HG03108 (cell line): ENCODE data around the gene ETV3.

Experiments
- ATAC-seq: cut with Tn5 transposase; IDR thresholded peaks from one replicate; pipeline ENCODE4 v1.9.1; 2021; ENCODE audit warnings: moderate library complexity; ENCODE audit not compliant: unreplicated experiment

The ETV3 gene

GRCh38 chr1:157162345-157162744 lies 24.1 kb upstream of the ETV3 start:
- no peak for ATAC-seq

- no peak for ATAC-seq
These were observed 23.7 kb upstream of the ETV3 start for GRCh38 chr1:157161901-157162300.

GRCh38 chr1:157158967-157159366 lies 20.8 kb upstream of the ETV3 start:
- no peak for ATAC-seq

- no peak for ATAC-seq
These were observed 19.5 kb upstream of the ETV3 start for GRCh38 chr1:157157501-157158190.

GRCh38 chr1:157156058-157156541 lies 17.9 kb upstream of the ETV3 start:
- ATAC-seq, result no peak

GRCh38 chr1:157155658-157156057 lies 17.5 kb upstream of the ETV3 start:
- no peak for ATAC-seq

- no peak for ATAC-seq
These were observed 16.8 kb upstream of the ETV3 start for GRCh38 chr1:157154940-157155514.

- ATAC-seq, result no peak
These were observed 16.1 kb upstream of the ETV3 start for GRCh38 chr1:157154291-157154690.

GRCh38 chr1:157153746-157154145 lies 15.6 kb upstream of the ETV3 start:
- ATAC-seq, result no peak

GRCh38 chr1:157152510-157152909 lies 14.3 kb upstream of the ETV3 start:
- no peak for ATAC-seq

- no peak for ATAC-seq
These were observed 13.3 kb upstream of the ETV3 start for GRCh38 chr1:157151506-157151905.

- no peak for ATAC-seq
These were observed 12.9 kb upstream of the ETV3 start for GRCh38 chr1:157151073-157151472.

- ATAC-seq, result no peak
These were observed 12.4 kb upstream of the ETV3 start for GRCh38 chr1:157150631-157151030.

- no peak for ATAC-seq
These were observed 9.9 kb upstream of the ETV3 start for GRCh38 chr1:157147906-157148700.

- ATAC-seq, result no peak
These were observed 8.8 kb upstream of the ETV3 start for GRCh38 chr1:157147037-157147436.

- no peak for ATAC-seq
These were observed 8.0 kb upstream of the ETV3 start for GRCh38 chr1:157146244-157146643.

GRCh38 chr1:157145076-157145475 lies 6.9 kb upstream of the ETV3 start:
- no peak for ATAC-seq

- ATAC-seq, result no peak
These were observed 6.3 kb upstream of the ETV3 start for GRCh38 chr1:157144509-157144908.

GRCh38 chr1:157142765-157143423 lies 4.7 kb upstream of the ETV3 start:
- no peak for ATAC-seq

- no peak for ATAC-seq
These were observed 4.0 kb upstream of the ETV3 start for GRCh38 chr1:157142201-157142600.

- no peak for ATAC-seq
These were observed 3.1 kb upstream of the ETV3 start for GRCh38 chr1:157141212-157141855.
